NB4 (cell line): ENCODE data around the gene NPIPB6.

ENCODE experiments used
- MYC ChIP-seq: IDR thresholded peaks from 2 replicates; pipeline ENCODE4 v1.6.1; 2011; ENCODE audit warnings: low read depth, low read length
- POLR2A ChIP-seq: IDR thresholded peaks from 2 replicates; pipeline ENCODE4 v1.6.1; 2011; ENCODE audit warnings: mild to moderate bottlenecking; ENCODE audit not compliant: insufficient read length; ENCODE audit errors: extremely low read depth
- TF ChIP-seq, protein P1 (sequence below): IDR thresholded peaks from one replicate; pipeline ENCODE4 v1.5.1; 2012; ENCODE audit warnings: low read depth, low read length
- TF ChIP-seq, protein P2 (sequence below): IDR thresholded peaks from 2 replicates; pipeline ENCODE4 v1.6.1; 2011; ENCODE audit warnings: low read depth, low read length

DNA sequence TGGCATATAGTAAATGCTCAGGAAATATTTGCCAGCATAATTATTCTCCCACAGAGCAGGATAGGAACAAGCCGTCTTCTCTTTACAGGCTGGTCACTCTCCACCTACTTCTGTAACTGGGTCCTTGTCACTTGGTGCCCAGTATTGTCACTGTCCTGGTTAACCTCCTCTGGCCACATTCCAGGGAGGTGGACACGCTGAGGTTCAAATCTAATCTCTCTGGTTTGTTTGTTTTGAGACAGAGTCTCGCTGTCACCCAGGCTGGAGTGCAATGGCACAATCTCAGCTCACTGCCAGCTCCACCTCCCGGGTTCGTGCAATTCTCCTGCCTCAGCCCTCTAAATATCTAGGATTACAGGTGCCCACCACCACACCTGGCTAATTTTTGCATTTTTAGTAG, 55.4 kb downstream of the NPIPB6 start:
- TF ChIP-seq POLR2A (no peak), MYC (no peak)
- TF ChIP-seq, protein P1, sequence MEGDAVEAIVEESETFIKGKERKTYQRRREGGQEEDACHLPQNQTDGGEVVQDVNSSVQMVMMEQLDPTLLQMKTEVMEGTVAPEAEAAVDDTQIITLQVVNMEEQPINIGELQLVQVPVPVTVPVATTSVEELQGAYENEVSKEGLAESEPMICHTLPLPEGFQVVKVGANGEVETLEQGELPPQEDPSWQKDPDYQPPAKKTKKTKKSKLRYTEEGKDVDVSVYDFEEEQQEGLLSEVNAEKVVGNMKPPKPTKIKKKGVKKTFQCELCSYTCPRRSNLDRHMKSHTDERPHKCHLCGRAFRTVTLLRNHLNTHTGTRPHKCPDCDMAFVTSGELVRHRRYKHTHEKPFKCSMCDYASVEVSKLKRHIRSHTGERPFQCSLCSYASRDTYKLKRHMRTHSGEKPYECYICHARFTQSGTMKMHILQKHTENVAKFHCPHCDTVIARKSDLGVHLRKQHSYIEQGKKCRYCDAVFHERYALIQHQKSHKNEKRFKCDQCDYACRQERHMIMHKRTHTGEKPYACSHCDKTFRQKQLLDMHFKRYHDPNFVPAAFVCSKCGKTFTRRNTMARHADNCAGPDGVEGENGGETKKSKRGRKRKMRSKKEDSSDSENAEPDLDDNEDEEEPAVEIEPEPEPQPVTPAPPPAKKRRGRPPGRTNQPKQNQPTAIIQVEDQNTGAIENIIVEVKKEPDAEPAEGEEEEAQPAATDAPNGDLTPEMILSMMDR, result no peak
- TF ChIP-seq, protein P2, sequence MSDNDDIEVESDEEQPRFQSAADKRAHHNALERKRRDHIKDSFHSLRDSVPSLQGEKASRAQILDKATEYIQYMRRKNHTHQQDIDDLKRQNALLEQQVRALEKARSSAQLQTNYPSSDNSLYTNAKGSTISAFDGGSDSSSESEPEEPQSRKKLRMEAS, result no peak
